ENCODE results near the gene PLD4.
"Not testable (repeated sequence)": the region's sequence is repeated elsewhere in the genome, so short reads cannot be mapped to it uniquely, and the experiment has no call there.

The PLD4 gene

GRCh38 chr14:104885973-104886689 lies 38.5 kb upstream of the PLD4 start:
- no peak for DNase-seq (ENCODE audit: low read depth in 3 of 3)

- DNase-seq (ENCODE audit: low read depth in 3 of 3) = no peak
Observed at GRCh38 chr14:104886690-104887622, 37.7 kb upstream of the PLD4 start.

- no peak for DNase-seq (ENCODE audit: low read depth in 3 of 3)
Observed at GRCh38 chr14:104887623-104888488, 36.8 kb upstream of the PLD4 start.

- DNase-seq (ENCODE audit: low read depth in 3 of 3) = no peak
Observed at GRCh38 chr14:104888489-104889374, 35.9 kb upstream of the PLD4 start.

GRCh38 chr14:104889375-104889757 lies 35.3 kb upstream of the PLD4 start:
- no peak for DNase-seq (ENCODE audit: low read depth in 3 of 3)

- DNase-seq (ENCODE audit: low read depth in 3 of 3) = not testable (repeated sequence)
Observed at GRCh38 chr14:104890292-104890691, 34.4 kb upstream of the PLD4 start.

GRCh38 chr14:104891121-104891551 lies 33.5 kb upstream of the PLD4 start:
- no peak for DNase-seq (ENCODE audit: low read depth in 3 of 3)

GRCh38 chr14:104891664-104892530 lies 32.8 kb upstream of the PLD4 start:
- DNase-seq (ENCODE audit: low read depth in 3 of 3) = no peak

GRCh38 chr14:104892531-104893434 lies 31.9 kb upstream of the PLD4 start:
- DNase-seq (ENCODE audit: low read depth in 3 of 3) = no peak

- DNase-seq (ENCODE audit: low read depth in 3 of 3) = no peak
Observed at GRCh38 chr14:104893435-104894207, 31.1 kb upstream of the PLD4 start.

GRCh38 chr14:104894331-104895206 lies 30.1 kb upstream of the PLD4 start:
- DNase-seq (ENCODE audit: low read depth in 3 of 3) = no peak

- DNase-seq (ENCODE audit: low read depth in 3 of 3) = no peak
Observed at GRCh38 chr14:104895207-104895785, 29.4 kb upstream of the PLD4 start.

GRCh38 chr14:104895786-104896661 lies 28.7 kb upstream of the PLD4 start:
- no peak for DNase-seq (ENCODE audit: low read depth in 3 of 3)

GRCh38 chr14:104897330-104898194 lies 27.1 kb upstream of the PLD4 start:
- DNase-seq (ENCODE audit: low read depth in 3 of 3) = no peak

GRCh38 chr14:104898195-104898558 lies 26.5 kb upstream of the PLD4 start:
- no peak for DNase-seq (ENCODE audit: low read depth in 3 of 3)
